NOMO-1 (cell line): ENCODE results near the gene PTPN4.

Experiments used
- DNase-seq, 2 experiments: peaks; one replicate each; lab custom pipeline; 2025; ENCODE audit not compliant: unreplicated experiment in 2 of 2; lab: John Stamatoyannopoulos, UW

PTPN4 gene, protein sequence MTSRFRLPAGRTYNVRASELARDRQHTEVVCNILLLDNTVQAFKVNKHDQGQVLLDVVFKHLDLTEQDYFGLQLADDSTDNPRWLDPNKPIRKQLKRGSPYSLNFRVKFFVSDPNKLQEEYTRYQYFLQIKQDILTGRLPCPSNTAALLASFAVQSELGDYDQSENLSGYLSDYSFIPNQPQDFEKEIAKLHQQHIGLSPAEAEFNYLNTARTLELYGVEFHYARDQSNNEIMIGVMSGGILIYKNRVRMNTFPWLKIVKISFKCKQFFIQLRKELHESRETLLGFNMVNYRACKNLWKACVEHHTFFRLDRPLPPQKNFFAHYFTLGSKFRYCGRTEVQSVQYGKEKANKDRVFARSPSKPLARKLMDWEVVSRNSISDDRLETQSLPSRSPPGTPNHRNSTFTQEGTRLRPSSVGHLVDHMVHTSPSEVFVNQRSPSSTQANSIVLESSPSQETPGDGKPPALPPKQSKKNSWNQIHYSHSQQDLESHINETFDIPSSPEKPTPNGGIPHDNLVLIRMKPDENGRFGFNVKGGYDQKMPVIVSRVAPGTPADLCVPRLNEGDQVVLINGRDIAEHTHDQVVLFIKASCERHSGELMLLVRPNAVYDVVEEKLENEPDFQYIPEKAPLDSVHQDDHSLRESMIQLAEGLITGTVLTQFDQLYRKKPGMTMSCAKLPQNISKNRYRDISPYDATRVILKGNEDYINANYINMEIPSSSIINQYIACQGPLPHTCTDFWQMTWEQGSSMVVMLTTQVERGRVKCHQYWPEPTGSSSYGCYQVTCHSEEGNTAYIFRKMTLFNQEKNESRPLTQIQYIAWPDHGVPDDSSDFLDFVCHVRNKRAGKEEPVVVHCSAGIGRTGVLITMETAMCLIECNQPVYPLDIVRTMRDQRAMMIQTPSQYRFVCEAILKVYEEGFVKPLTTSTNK

DNA sequence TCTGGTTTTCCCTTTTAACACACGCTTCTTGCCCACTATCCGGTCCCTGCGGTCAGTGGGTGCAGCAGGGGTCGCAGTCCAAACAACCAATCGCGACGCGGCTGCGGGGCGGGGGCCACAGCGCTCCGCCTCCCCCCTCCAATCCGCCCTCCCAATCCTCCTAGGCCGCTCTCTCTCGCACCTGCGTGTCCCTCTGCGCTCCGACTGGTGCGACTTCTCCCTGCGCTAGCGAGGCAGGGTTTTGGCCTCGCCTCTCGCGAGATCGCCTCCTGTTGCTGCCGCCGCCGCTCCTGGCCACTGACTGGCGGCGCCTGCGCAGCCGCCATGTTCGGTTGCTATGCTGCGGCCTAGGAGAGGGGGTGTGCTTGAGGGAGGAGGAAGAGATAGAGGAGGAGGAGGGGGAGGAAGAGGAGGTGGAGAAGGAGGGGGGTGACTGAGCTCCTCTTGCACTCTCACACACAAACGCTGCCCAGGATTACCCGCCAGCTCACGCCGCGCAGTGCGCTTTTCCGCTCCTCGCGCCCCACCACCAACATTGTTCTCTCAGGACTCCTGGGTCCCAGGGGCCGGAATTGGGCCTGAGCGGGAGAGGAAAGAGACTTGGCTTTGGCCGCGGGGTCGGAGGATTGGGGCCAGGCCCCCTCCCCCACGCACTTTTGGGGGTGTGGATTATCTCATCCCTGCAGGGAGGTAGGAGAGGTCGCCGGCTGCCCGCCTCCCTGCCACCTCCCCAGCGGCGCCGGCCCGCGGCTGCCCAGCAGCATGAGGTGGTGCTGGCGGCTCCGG, at the start of gene PTPN4:
TSS of gene PTPN4 (plus strand) at position 472 of the 786 bp plus-strand sequence. CDS start 49,932 bp downstream, outside the sequence.
- DNase-seq = peak; percentile 97 to 100

DNA sequence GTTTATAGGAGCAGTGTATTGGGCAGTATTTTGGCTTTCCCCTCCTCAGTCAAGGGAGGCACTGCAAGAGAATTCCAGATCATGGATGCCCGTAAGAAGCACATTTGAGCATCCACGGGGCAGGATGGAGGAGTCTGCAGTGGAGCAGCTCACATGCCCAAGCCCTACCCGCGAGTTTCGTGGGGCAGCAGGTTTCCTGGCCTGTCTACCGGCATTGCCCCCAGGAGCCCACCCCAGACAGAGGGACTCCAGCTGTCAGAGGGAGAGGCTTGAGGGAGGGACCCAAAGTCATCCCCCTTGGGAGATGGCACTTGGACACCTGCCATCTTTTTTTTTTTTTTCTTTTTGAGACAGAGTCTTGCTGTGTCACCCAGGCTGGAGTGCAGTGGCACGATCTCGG, 49.4 kb upstream of the PTPN4 start:
- DNase-seq = no peak

DNA sequence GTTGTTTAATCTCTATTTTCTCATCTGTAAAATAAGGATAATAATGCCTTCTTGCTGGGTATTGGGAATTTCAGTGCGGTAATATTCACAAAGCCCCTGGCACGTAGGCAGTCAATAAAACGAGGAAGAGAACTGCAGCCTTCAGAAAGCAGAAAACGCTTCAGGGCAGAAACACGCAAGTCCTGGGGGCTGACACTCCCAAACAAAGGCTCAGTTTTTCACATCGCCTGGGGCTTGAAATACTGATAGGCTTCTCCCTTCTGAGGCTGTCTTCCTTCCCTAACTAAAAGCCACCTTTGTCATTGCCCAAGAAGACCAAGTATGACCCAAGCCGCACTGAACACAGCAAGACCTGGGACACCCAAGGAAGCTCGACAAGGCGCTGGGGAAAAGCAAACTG, 48.4 kb upstream of the PTPN4 start:
- no peak for DNase-seq

DNA sequence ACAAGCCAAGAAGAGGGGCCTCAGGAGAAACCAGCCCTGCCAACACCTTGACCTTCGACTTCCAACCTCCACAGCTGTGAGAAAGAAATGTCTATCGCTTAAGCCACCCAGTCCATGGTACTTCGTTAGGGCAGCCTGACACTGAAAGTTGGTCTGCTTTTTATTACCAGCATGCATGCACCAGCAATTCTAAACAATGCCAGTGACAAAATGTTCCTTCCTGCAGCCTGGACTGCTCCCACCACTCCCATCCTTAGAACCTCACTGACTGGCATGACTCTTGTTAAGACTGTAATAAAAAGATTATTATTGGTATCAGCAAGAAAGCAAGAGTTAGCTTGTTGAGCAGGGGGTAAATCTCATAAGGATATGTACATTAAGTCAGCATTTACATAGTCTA, 47.2 kb upstream of the PTPN4 start:
- DNase-seq = no peak

DNA sequence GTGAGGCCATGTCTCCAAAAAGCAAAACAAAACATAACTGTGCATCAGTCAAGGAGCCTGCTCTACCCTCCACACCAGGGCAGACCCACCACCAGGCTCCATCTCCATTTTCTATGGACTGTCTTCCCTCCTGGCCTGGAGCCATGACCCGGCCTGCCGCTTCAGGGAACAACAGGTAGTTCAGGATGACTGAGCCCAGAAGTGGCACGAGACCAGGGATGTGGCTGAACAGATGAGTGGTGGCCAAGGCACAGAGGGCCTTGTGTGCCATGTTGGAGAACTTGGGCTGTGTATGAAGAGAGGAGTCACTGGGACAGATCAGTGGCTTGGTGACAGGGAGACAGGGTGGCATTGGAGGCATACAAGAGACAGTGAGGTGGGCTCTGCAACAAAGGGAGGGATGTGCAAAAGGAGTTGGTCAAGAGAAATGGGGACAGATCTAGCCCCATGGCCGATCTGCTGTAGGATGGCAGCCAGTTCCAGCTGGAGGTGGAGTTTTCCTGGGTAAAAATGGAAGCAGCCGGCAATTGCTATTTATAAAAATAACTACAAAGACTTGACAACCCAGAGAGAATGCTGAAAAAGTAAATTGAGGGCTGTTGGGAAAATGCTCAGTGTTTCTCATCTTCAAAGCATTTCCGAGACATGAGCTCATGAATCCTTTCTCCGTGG, 45.8 kb upstream of the PTPN4 start:
- DNase-seq = no peak

DNA sequence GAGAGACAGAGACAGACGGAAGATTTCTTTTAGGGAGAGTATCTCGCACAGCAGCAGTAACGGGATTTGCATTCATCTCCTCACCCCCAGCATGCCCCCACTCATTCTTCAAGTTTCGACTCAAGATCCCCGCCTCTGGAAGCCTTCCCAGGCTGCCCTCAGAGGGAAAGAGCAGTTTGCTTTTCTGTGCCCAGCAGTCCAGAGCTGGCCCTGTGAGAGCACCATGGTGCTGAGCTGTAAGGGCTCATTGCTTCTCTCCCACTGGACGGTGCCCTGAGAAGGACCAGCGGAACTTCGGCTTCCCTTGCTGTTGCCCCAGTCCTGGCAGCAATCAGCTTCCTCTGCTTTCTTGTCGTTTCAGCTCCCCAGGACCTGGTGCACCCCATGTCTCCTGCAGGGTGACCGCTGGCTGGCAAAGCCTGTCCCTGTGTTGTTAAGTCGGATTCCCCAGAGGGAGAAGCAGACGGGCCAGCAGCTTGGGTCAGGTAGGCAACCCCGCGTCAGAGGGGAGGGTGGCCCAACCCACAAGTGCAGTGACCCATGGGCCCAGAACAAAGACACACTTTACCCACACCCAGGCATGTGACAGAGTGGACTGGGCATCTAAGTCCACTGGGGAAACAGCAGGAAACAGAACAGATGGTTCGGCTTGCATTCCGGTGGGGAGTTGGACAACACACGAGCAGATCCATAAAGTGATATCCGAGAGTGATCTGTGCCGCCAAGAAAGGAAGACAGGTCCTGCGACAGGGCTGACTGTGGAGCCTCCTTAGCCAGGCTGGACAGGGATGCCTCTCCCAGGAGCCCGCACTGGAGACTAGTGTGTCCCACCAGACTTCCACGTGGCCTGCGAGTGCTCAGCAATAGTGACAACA, 44.1 kb upstream of the PTPN4 start:
- DNase-seq = no peak

DNA sequence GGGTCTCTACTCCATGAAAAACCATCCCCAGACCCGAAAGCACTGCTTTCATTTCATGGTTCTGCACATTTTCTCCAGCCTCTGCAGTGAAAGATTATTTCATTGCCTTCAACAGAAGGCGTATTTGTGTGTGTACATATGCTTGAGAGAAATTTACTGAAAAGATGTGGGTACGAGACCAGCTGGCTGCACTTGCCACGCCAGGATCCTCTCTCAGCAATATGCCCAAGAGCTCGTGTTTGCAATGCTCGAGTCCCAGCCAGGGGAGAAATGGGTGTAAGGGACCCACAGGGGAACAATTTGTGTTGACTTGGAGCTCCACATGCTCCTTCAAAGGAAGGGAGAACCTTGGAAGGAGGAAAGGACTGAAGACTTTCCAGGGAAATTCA, 43.4 kb upstream of the PTPN4 start:
- no peak for DNase-seq

DNA sequence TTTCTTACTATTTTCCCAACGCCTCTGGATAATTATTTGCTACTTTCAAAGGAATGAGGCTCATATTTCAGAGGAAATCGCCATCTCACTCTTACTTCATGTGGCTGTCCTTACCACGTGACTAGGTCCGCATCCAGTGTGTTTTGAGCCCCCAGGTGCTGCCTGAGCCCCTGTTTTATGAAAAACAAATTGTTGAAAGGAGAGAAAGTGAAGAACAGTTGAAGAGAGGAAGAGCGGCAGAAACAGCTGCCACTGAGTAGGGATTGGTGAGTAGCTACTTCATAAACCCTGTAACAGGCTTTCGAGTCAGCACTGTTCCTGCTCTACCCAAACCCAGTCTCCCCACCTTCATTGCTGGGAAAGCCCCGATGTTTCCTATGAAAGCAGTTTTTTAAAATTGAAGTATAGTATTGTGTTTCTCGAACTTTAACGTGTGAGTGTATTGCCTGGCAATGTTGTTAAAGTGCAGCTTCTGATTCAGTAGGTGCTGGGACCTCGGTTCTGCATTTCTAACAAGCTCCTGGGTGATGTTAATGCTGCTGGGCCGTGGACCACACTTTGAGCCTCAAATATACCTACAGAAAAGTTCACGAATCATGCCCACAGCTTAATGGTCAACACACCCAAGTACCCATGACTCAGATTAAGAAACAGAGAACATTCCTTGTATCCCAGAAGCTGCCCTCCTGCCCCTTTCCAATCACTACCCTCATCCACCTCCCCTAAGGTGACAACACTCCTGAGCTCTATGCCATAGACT, 41.0 kb upstream of the PTPN4 start:
- DNase-seq = no peak

DNA sequence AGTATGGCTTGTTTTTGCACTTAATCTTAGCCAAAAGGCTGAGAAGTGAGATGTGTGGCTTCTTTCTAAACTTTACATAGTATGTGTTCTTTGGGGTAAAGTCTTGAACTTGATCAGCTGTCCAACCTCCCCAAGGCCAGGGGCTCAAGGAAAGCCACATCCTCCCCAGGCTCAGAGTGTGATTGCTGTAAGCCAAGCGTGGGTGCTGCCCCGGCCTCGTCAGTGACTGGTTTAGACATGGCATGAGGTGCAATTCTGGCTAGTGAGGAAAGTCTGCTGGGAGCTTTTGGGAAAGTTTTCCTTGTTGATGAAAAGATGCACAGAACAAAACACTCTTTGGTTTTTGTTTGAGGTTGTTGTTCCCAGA, 40.5 kb upstream of the PTPN4 start:
- no peak for DNase-seq

DNA sequence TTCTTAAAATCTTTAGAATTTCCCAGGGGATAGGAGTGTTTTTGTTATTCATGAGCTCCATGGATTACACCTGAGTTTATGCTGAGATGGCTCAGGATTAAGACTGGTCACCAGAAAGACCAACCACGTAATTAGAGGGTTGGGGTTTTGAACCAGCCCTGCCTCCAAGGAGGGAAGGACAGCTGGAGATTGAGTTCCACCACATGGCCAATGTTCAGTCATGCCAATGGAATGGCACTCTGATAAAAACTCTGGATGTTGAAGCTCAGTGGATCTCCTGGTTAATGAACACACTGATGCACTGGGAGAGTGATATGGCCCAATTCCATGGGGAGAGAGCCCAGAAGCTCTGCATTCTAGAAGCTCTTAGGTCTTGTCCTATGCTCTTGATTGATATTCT, 38.7 kb upstream of the PTPN4 start:
- DNase-seq = no peak

DNA sequence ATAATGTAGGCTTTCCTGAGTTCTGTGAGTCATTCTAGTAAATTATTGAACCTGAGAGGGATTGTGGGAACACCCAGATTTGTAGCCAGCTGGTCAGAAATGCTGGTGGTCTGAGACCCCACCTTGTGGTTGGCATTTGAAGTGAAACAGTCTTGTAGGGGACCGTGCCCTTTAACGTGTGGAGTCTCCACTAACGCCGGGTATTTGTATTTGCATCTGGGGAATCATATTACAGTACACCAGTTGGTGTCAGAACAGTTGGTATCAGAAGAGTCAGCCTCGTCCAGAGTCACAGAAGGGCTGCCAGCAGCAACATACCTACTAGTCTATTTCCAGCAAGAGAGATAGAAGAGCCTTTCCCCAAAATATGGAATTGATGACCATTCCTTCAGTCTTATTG, 38.3 kb upstream of the PTPN4 start:
- DNase-seq = no peak

DNA sequence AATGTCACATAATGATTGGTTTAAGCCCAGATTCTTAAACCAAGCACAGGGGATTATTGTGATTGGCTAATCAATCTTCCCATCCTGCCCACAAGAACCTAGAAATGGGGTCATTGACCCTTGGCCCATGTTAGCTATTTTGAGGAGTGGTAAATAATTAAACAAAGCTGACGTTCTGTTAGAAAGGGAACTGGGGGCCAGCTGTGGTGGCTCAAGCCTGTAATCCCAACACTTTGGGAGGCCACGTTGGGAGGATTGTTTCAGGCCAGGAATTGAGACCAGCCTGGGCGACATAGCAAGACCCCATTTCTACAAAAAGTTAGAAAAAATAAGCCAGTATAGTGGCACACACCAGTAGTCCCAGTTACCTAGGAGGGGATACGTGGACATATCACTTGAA, 37.8 kb upstream of the PTPN4 start:
- DNase-seq = no peak

DNA sequence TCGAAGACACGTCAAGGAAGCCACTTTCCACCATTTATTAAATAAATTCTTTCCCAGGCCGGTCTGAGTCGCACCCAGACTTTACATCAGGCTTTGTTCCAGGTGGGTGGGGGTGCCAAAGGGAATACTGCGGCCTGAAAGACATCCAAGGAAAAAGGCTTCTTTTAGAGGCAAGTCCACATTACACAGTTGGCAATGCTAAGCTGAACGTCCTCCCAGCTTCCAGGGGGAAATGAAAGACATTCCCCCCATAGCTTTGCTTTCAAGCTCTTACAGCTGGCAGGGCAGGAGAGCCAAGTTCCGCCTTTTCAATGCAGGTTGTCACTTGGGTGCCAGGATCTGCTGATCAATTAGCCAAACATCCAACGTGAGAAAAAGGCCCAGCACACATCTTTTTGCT, 36.5 kb upstream of the PTPN4 start:
- no peak for DNase-seq

DNA sequence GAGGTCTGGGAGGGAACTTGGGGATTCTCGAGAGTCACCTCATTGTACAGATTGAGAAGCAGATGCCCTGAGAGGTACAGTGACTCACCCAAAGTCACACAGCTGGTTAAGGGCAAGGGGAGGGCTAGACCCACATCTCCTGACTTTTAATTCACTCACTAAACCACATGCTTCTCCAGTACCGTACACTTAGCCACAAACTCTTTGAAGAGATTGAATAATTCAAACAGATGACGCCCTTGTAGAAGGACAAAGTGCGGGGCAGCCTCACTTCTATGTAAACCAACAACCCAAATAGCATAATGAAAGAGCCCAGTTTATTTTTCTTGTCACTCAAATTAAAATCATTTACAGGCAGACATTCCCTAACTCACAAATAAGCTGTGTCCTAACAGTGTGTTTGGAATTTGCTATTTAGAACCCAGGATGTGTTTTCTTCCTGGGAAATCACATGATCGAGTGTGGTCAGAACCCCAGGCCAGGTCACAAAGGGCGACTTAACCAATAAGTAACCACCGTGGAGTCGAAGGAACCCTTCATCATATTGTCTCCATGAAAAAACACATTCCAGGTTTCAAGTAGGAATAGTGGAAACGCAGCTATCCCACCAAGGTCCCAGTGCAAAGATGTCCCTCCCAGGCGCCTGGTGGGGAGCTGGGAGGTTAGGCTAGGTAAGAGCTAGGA, 35.8 kb upstream of the PTPN4 start:
- DNase-seq = no peak

DNA sequence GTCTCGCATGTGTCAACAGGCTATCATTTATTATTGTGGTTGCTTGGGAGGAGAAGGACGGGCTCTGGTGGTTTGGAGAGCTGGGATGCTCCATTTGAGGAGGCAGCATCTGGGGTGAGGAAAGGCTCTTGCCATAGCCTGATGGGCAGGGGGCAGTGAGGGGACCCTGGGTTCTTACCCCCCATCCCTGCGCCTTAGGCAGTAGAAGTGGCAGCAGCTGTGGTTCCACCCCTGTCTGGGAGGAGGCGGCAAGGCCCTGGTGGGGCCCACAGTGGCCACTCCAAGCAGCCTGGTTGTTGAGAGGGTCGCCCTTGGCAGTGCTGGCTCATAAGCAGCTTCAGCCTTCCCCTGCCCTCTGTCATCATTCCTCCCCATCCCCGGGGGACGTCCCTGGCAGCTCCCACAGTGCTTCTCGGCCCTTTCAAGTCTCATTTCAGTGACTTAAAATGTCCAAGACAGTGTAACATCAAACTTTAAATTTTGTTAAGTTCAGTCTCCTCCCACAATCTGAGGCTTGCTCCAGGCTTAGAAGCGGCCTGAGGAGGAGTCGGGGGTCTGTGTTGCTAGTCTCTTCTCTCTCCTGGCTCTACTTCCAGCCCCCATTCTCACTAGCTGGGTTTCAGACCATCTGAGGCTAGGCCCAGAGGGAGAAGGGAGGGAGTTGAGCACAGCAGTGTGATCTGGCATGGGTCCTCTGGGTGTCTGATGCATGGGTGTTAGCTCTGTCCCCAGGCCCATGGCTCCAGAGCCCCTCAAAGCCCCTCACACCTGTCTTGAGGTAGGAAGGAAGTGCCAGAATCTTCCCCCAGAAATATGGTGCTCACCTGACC, 34.9 kb upstream of the PTPN4 start:
- DNase-seq = no peak

DNA sequence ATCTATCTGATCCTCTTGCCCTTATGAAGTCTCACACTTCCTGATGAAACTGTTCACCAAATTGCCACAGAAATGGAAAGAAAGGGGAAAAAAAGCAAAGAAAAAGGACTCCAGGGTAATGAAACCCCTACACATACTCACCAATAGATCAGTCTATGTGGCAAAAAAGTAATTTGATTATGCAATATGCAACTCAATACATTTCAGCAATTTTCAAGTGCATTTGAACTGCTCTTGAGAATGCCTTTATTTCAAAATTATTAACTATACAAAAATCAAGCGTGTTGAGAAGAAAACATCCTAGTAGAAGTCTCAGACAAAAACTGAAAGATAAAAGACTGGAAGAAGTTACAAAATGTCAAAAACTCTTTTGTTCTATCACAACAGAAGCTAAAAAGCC, 32.2 kb upstream of the PTPN4 start:
- DNase-seq = no peak

DNA sequence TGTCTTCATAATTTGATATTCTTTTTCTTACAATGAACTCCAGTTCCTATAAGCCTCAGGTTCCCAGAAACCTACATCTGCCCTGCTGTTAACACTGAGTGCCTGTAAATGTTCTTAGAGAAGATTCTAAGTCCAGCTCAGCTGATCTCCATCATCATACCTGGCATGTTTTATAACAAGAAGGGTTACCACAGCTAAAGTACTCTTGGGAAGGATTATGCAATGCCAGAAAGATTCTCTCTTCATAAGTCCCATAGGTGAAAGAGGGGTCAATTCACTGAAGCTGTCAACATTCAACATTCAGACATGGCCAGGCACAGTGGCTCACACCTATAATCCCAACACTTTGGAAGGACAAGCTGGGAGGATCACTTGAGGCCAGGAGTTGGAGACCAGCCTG, 31.3 kb upstream of the PTPN4 start:
- DNase-seq = no peak
